ENCODE results near the gene TPO.

TPO gene

GRCh38 chr2:1448009-1448408 is 34.7 kb downstream of the TPO start:
- no peak for DNase-seq (ENCODE audit: low read depth in 2 of 3, low spot score in 2 of 3)

DNA sequence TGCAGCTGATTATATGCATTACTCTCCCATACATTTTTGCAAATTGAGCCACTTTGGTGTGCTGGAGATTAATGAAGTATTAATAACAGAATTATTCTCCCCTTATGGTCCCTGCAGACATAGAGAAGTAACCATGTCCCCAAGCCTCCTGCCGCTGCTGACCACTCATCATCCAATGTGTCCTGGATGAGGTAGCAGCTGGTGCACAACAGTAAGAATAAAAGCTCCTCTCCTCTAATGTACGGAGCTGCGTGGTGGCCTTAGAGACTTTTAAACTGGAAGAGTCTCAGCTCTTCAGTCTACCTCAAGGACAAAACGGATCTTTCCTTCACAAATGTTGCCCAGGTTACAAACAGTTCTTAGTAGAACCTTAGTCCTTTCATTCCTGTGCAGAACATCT is 37.7 kb downstream of the TPO start:
- DNase-seq (ENCODE audit: low read depth in 2 of 3, low spot score in 2 of 3) = no peak

DNA sequence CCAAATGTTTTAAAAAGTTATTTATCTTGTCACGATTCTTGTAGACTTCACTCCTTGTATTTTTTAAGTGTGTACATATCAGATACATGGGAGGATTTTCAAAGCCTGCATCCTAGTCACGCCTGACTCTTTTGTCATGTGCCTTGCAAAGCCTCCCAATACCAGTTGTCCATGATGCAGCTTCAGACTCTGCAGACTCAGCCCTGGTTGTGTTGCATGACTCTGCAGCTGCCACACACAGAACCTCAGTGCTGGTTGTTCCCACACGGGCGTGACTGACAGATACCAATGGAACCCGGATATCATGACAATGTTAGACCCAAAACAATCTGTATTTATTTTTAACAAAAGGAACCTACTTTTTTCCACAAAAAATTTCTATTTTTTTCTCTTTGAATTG is 38.2 kb downstream of the TPO start:
- DNase-seq (ENCODE audit: low read depth in 2 of 3, low spot score in 2 of 3) = no peak

GRCh38 chr2:1453561-1453960 is 40.3 kb downstream of the TPO start:
- DNase-seq (ENCODE audit: low read depth in 2 of 3, low spot score in 2 of 3) = no peak

GRCh38 chr2:1454346-1454745 is 41.1 kb downstream of the TPO start:
- no peak for DNase-seq (ENCODE audit: low read depth in 2 of 3, low spot score in 2 of 3)

DNA sequence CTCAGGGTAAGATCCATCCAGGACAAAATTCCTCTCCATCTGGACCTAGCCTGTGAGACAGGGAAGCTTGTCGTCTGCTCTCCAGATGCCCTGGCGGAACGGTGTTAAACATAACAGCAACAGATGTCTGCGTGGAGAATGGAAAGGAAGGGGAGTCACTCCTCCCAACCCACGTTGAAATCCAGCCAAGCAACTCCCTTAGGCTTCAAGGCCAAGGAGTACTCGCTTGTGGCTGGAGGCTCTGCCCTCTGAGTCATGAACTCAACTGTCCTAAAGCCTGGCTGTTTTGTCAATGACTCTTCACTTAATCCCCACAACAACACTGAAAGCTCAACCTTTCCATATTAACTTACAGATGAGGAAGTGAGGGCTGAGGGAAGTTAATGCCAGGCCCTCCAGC is 42.2 kb downstream of the TPO start:
- no peak for DNase-seq (ENCODE audit: low read depth in 2 of 3, low spot score in 2 of 3)

GRCh38 chr2:1458432-1458831 is 45.2 kb downstream of the TPO start:
- DNase-seq (ENCODE audit: low read depth in 2 of 3, low spot score in 2 of 3) = no peak

GRCh38 chr2:1459727-1460126 is 46.5 kb downstream of the TPO start:
- no peak for DNase-seq (ENCODE audit: low read depth in 2 of 3, low spot score in 2 of 3)

- no peak for DNase-seq (ENCODE audit: low read depth in 2 of 3, low spot score in 2 of 3)
These were observed 47.7 kb downstream of the TPO start for GRCh38 chr2:1460851-1461418.

DNA sequence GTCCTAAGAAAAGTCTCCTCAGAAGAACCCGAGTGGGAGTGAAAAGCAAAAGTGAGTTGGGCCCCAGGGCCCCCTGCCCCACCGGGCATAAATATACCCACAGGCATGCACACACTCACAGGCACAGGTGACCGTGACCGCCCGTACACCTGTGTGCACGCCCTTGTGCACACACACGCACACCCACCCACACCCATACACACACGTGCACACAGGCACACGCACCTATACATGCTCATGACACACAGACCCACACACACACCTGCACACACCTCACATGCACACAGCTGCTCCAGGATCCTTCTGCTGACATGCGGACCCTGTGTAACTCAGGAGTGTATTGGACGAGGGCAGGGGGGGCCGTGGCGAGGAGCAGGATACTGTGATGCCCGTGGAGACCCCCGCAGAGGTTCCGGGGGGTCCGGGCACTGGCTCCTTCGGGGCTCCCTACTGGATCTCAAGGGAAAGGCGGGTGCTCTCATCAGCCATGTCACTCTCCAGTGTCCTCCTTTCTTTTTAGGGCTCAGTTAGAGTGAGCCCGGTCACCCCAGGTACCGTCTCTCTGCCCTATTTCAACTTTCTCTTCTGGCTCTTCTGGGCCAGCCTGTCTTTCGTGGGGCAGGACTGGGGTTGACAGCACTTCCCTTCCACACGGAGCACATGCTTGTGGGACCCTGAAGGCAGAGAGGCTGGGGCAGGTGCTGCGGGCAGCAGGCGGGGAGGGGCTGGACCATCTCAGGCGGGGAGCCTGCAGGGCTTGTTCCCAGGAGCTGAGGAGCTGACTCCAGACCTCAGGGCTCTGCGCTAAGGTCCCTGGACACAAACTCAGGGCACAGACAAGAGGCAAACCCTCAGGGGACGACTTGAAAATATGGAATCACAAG is 48.5 kb downstream of the TPO start:
- DNase-seq (ENCODE audit: low read depth in 2 of 3, low spot score in 2 of 3) = no peak

DNA sequence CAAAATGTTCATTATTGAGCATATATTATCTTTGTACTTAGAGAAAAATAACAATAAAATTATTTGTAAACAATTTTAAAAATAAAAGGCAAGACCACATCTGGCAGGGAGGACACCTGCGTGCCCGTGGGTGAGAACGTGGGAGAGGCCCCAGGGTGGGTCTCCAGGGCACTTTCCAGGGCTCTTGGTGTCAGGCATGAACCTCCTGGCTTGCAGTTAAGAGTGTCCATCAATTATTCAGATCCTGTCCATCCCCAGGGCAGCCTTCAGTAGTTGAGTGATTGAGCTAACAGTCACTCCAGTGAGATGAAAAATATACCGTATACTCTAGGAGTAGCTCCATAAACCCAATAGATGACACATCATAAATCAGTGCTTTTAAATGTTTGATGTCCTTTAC is 49.7 kb downstream of the TPO start:
- DNase-seq (ENCODE audit: low read depth in 2 of 3, low spot score in 2 of 3) = no peak

GRCh38 chr2:1472350-1472749 is 59.1 kb downstream of the TPO start:
- DNase-seq (ENCODE audit: low read depth in 2 of 3, low spot score in 2 of 3) = no peak

GRCh38 chr2:1476617-1477195 is 63.4 kb downstream of the TPO start:
- no peak for DNase-seq (ENCODE audit: low read depth in 2 of 3, low spot score in 2 of 3)

GRCh38 chr2:1477196-1478040 is 64.2 kb downstream of the TPO start:
- DNase-seq (ENCODE audit: low read depth in 2 of 3, low spot score in 2 of 3) = no peak

GRCh38 chr2:1478311-1479305 is 65.3 kb downstream of the TPO start:
- no peak for DNase-seq (ENCODE audit: low read depth in 2 of 3, low spot score in 2 of 3)

DNA sequence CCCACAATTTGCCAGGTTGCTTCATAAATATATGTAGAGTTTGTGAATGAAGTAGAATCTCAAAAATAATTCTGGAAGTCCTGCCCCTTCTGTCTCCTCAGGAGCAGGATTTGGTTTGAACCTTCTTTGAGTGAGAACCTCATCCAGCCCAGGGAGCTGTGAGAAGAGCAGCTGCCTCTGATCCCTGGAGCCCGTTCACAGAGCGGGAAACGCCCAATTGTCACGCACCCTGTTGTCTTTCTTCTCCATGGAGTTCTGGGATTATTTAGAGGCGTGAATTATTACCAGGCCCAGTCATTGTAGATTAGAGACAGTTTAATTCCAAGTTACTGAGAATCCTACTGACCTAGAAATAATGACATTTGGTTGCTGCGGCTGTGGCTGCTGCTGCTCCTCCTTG is 66.1 kb downstream of the TPO start:
- no peak for DNase-seq (ENCODE audit: low read depth in 2 of 3, low spot score in 2 of 3)

GRCh38 chr2:1480671-1481076 is 67.4 kb downstream of the TPO start:
- DNase-seq (ENCODE audit: low read depth in 2 of 3, low spot score in 2 of 3) = no peak

GRCh38 chr2:1481406-1482252 is 68.4 kb downstream of the TPO start:
- DNase-seq (ENCODE audit: low read depth in 2 of 3, low spot score in 2 of 3) = no peak

DNA sequence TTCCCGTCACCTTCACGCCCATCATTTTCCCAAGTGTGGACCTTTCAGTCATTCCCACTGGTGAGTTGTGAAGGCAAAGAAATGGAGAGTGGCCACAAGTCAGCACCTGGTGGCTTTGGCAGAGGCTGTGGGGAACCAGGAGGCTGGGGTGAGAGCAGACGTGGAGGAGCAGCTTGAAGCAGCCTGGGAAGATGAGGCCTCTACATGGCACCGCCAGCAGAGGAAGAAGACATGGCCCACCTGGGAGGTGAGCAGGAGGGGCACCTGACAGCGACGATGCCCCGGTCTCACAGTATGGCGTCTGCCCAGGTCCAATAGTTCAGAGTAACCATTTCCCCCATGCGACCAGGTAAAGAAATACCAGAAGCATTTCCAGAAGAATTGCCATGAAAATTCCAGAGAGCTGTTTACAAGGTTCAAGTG is 69.0 kb downstream of the TPO start:
- DNase-seq (ENCODE audit: low read depth in 2 of 3, low spot score in 2 of 3) = no peak
